GM12873 (cell line): Measurements from ENCODE around the gene SRSF10.
A peak's percentile ranks its signal among the peaks of the same experiment; 100 is the strongest.

Source experiments
- CTCF ChIP-seq: IDR thresholded peaks from 2 replicates; pipeline ENCODE4 v1.5.1; 2012; ENCODE audit warnings: low read depth, mild to moderate bottlenecking, moderate library complexity, low read length, control low read depth; ENCODE audit not compliant: insufficient read depth; ENCODE audit errors: missing control alignments

The SRSF10 gene

GRCh38 chr1:23979881-23980727 lies at the start of gene SRSF10:
SRSF10 (minus strand) TSS chr1:23980327; CDS start chr1:23980255, 72 bp downstream.
- peak; percentile 26 for TF ChIP-seq CTCF

GRCh38 chr1:24027838-24028468 lies 47.8 kb upstream of the SRSF10 start:
- TF ChIP-seq CTCF = peak; percentile 54

GRCh38 chr1:24022581-24023361 lies 42.6 kb upstream of the SRSF10 start:
- no peak for TF ChIP-seq CTCF

- no peak for TF ChIP-seq CTCF
These were observed 41.5 kb upstream of the SRSF10 start for GRCh38 chr1:24021403-24022266.

- no peak for TF ChIP-seq CTCF
These were observed 40.3 kb upstream of the SRSF10 start for GRCh38 chr1:24020470-24020869.

GRCh38 chr1:24020025-24020424 lies 39.9 kb upstream of the SRSF10 start:
- no peak for TF ChIP-seq CTCF
